AG09309 (cell line): ENCODE data around the gene GRK4.

Source experiments
- DNase-seq: peaks from one replicate; pipeline ENCODE4 v3.0.0-alpha.2; 2010; ENCODE audit warnings: low read depth
- H3K4me3 ChIP-seq: 2 replicates; pipeline ENCODE4 v1.5.1; 2011; ENCODE audit warnings: mild to moderate bottlenecking, low read depth, low read length, moderate library complexity; ENCODE audit not compliant: control insufficient read depth
- TF ChIP-seq, protein P1 (sequence below): IDR thresholded peaks from 2 replicates; pipeline ENCODE4 v1.5.1; 2011; ENCODE audit warnings: mild to moderate bottlenecking, low read depth, low read length, inconsistent platforms; ENCODE audit not compliant: insufficient read depth, control insufficient read depth; ENCODE audit errors: missing control alignments

Gene GRK4

GRCh38 chr4:2923668-2924173, 39.6 kb upstream of the GRK4 start:
- no peak for DNase-seq
- TF ChIP-seq, protein P1, sequence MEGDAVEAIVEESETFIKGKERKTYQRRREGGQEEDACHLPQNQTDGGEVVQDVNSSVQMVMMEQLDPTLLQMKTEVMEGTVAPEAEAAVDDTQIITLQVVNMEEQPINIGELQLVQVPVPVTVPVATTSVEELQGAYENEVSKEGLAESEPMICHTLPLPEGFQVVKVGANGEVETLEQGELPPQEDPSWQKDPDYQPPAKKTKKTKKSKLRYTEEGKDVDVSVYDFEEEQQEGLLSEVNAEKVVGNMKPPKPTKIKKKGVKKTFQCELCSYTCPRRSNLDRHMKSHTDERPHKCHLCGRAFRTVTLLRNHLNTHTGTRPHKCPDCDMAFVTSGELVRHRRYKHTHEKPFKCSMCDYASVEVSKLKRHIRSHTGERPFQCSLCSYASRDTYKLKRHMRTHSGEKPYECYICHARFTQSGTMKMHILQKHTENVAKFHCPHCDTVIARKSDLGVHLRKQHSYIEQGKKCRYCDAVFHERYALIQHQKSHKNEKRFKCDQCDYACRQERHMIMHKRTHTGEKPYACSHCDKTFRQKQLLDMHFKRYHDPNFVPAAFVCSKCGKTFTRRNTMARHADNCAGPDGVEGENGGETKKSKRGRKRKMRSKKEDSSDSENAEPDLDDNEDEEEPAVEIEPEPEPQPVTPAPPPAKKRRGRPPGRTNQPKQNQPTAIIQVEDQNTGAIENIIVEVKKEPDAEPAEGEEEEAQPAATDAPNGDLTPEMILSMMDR: no peak
- no peak overlapping the region for H3K4me3 ChIP-seq

GRCh38 chr4:2924286-2924685, 39.1 kb upstream of the GRK4 start:
- DNase-seq: no peak
- no peak overlapping the region for H3K4me3 ChIP-seq
- TF ChIP-seq, protein P1: no peak

- TF ChIP-seq, protein P1: no peak
- no peak for DNase-seq
- no peak overlapping the region for H3K4me3 ChIP-seq
These were observed 38.5 kb upstream of the GRK4 start for GRCh38 chr4:2924765-2925301.

GRCh38 chr4:2925496-2925895, 37.9 kb upstream of the GRK4 start:
- no peak for DNase-seq
- TF ChIP-seq, protein P1: no peak
- no peak overlapping the region for H3K4me3 ChIP-seq

DNA sequence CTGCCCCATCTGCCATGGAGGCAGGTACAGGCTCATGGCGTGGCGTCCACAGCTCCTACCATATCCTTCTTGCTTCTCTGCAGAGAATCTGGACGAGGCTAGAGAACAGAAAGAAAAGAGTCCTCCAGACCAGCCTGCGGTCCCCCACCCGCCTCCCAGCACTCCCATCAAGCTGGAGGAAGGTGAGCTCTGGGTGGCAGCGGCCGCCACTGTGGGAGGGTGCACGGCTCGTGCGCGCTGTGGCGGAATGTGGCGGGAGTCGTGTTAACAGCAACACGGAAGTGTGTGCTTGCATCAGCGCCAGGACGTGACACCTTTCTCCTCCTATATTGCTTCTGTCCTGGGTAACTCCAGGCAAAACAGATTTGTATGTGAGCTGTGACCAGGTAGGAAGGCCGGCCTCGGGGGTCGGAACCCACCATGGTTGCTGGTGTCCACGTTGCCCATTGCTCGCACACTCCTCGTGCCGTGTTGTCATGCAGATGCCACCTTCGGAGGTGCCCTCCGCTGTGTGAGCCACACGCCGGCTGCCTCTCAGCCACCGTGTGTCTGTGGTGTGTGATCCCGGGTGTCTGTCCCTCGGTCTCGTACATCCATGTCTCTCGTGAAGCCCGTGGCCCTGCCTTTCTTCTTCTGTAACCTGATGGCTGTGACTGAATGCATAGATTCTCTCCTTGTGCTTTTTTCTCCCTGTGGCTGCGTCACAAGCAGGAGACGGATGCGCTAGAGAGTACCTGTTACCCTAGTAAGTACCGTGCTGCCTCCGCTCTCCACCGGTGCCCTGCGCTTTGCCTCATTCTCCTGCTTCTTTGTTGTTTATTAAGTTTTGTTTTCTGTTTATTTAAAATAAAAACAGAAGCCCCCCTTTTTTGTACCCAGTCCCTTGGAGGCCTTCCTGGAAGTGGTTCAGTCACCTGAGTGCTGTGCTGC, 37.2 kb upstream of the GRK4 start:
- TF ChIP-seq, protein P1: no peak
- no peak for DNase-seq
- H3K4me3 ChIP-seq: no peak overlapping the region

DNA sequence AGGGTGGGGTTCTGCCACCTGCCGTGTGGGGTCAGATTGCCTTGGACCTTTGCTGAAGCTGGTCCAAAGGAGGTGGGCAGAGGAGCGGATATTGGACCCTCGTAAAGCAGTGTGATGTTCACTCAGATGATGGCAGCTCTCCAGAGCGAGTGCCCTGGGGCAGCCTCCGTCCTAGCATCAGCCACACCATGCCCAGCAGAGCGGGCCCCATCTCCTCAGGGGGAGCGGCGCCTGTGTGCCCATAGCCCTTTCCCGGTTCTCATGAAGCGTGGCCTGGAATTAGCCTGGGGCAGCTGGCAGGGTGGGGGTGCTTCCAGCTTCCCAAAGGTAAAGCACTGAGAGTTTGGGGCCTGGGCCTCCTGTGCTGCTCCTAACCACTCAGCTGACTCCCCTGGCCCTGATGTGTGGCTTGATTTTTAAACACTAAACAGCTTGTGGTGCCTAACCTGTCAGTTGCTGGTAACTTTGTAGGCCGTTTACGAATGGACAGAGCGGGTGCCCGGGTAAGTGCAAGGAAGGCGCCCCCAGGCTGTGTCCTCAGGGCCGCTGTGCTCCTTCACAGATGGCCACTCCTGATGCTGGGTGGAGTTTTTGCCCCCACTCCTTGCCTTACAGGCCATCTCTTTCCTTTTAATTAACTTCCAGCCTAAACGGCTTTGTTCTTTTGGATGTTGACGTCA, 36.2 kb upstream of the GRK4 start:
- no peak for DNase-seq
- no peak overlapping the region for H3K4me3 ChIP-seq
- TF ChIP-seq, protein P1: no peak
